Tibial nerve (tissue), 4 donors: ENCODE results near the gene KIF3A.

Experiments
- CTCF ChIP-seq, 5 experiments: fragments of 200-600 bp in 3 of 5; fragments of 450-650 bp in 2 of 5; sonication (generic) in 3 of 5; IDR thresholded peaks; one replicate each; pipeline ENCODE4 v1.5.1; 2016 to 2019; ENCODE audit warnings: antibody characterized with exemption in 5 of 5, mild to moderate bottlenecking in 3 of 5, moderate library complexity in 2 of 5
- EP300 ChIP-seq, 2 donors: sonication (generic); formaldehyde crosslinking; IDR thresholded peaks; one replicate each; pipeline ENCODE4 v1.6.1; 2017; ENCODE audit warnings: antibody characterized with exemption in 2 of 2, mild to moderate bottlenecking in 1 of 2
- POLR2A ChIP-seq, 2 donors: fragments of 450-650 bp; IDR thresholded peaks; one replicate each; pipeline ENCODE4 v1.6.1; 2017; ENCODE audit warnings: antibody characterized with exemption in 2 of 2, mild to moderate bottlenecking in 2 of 2, moderate library complexity in 2 of 2

GRCh38 chr5:132679717-132680380 is 57.5 kb downstream of the KIF3A start:
- TF ChIP-seq CTCF (IDR thresholded peaks at IDR 0.05) (no peak), POLR2A (IDR thresholded peaks at IDR 0.05) (no peak), EP300 (IDR thresholded peaks at IDR 0.05) (no peak)
